ENCODE measurements around the gene MUC20.

DNA sequence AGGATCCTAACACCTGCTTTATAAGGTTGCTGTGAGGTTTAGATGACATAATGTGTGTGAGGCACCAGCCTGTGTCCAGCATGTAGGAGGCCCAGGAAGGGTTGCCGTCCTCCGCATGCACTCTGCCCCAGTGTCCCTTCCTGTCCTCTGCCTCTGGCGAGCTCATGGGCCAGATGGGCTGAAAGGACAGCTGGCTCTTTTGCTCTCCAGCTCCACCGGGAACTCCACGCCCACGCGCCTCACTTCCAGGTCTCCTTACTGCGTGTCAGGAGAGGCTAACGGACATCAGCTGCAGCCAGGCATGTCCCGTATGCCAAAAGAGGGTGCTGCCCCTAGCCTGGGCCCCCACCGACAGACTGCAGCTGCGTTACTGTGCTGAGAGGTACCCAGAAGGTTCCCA lies 12.2 kb downstream of the MUC20 start:
- TF ChIP-seq, protein P1, sequence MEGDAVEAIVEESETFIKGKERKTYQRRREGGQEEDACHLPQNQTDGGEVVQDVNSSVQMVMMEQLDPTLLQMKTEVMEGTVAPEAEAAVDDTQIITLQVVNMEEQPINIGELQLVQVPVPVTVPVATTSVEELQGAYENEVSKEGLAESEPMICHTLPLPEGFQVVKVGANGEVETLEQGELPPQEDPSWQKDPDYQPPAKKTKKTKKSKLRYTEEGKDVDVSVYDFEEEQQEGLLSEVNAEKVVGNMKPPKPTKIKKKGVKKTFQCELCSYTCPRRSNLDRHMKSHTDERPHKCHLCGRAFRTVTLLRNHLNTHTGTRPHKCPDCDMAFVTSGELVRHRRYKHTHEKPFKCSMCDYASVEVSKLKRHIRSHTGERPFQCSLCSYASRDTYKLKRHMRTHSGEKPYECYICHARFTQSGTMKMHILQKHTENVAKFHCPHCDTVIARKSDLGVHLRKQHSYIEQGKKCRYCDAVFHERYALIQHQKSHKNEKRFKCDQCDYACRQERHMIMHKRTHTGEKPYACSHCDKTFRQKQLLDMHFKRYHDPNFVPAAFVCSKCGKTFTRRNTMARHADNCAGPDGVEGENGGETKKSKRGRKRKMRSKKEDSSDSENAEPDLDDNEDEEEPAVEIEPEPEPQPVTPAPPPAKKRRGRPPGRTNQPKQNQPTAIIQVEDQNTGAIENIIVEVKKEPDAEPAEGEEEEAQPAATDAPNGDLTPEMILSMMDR (IDR thresholded peaks at IDR 0.05; ENCODE audit: low read depth, low read length, missing input control), result no peak
- no peak for TF ChIP-seq RAD21 (IDR thresholded peaks at IDR 0.05)
